PC-9 (cell line): Measurements from ENCODE around the gene HOXA9. TPM values are rescaled to one million over a fixed set of nuclear protein-coding genes. Genes with fewer than 3 reads are reported as not detected.

Experiments
- BruUV-seq: library from RNA; stranded (reverse); fragments of 400-500 nt; replicated peaks from 2 replicates; lab custom pipeline; 2021; lab: Mats Ljungman, UMichigan
- CTCF ChIA-PET: fragments of 300-600 bp; sonication (Branson Sonifier 250); formaldehyde crosslinking; loops from one replicate; lab custom pipeline; 2022; ENCODE audit warnings: antibody characterized with exemption; lab: Charles Lee
- POLR2A ChIA-PET: fragments of 300-600 bp; sonication (Branson Sonifier 250); formaldehyde crosslinking; loops from one replicate; lab custom pipeline; 2022; ENCODE audit warnings: antibody characterized with exemption; ENCODE audit not compliant: unreplicated experiment; lab: Charles Lee
- DNase-seq, 2 experiments: peaks; one replicate each; pipeline versions ENCODE4 v3.0.0 to v3.0.0-alpha.2; 2015 to 2022; ENCODE audit warnings: mixed read lengths in 1 of 2
- H2AFZ ChIP-seq: fragments of 200-600 bp; sonication (generic); 2 replicates; pipeline ENCODE4 v1.8.1; 2017; ENCODE audit warnings: antibody characterized with exemption
- H3F3A ChIP-seq: fragments of 200-600 bp; sonication (generic); 2 replicates; pipeline ENCODE4 v1.8.1; 2017; ENCODE audit warnings: antibody characterized with exemption, mild to moderate bottlenecking, low read depth; ENCODE audit not compliant: insufficient read depth
- H3K27ac ChIP-seq: fragments of 200-600 bp; sonication (generic); 2 replicates; pipeline ENCODE4 v1.6.1; 2016; ENCODE audit warnings: mixed run types
- H3K27me3 ChIP-seq: fragments of 200-600 bp; sonication (generic); 2 replicates; pipeline ENCODE4 v1.6.1; 2016; ENCODE audit warnings: low read depth, mixed run types; ENCODE audit not compliant: insufficient read depth
- H3K36me3 ChIP-seq: fragments of 200-600 bp; sonication (generic); 2 replicates; pipeline ENCODE4 v1.6.1; 2016; ENCODE audit warnings: low read depth, mixed run types
- H3K4me1 ChIP-seq: fragments of 200-600 bp; sonication (generic); replicated peaks from 2 replicates; pipeline ENCODE4 v1.6.1; 2016; ENCODE audit warnings: mixed run types; ENCODE audit not compliant: insufficient read depth
- H3K4me2 ChIP-seq: fragments of 200-600 bp; sonication (generic); 2 replicates; pipeline ENCODE4 v1.6.1; 2017; ENCODE audit warnings: mixed run types
- H3K4me3 ChIP-seq: fragments of 200-600 bp; sonication (generic); 2 replicates; pipeline ENCODE4 v1.6.1; 2016; ENCODE audit warnings: mixed run types
- H3K79me2 ChIP-seq: fragments of 200-600 bp; sonication (generic); 2 replicates; pipeline ENCODE4 v1.6.1; 2017; ENCODE audit warnings: low read depth, mixed run types
- H3K9me2 ChIP-seq: fragments of 200-600 bp; sonication (generic); 2 replicates; pipeline ENCODE4 v1.8.1; 2017; ENCODE audit warnings: mild to moderate bottlenecking; ENCODE audit not compliant: insufficient read depth
- H3K9me3 ChIP-seq: fragments of 200-600 bp; sonication (generic); 2 replicates; pipeline ENCODE4 v1.8.1; 2016; ENCODE audit warnings: low read depth; ENCODE audit not compliant: insufficient read depth
- H4K20me1 ChIP-seq: fragments of 200-600 bp; sonication (generic); 2 replicates; pipeline ENCODE4 v1.8.1; 2017; ENCODE audit not compliant: insufficient read depth
- EZH2 ChIP-seq: fragments of 200-600 bp; sonication (generic); IDR thresholded peaks from 2 replicates; pipeline ENCODE4 v1.8.0; 2017; ENCODE audit warnings: antibody characterized with exemption, low read depth
- intact Hi-C: fragments of 100-400 bp; cut with micrococcal nuclease; formaldehyde crosslinking; loops from one replicate; pipeline ENCODE4 v1.10.0; 2022; ENCODE audit not compliant: unreplicated experiment
- total RNA-seq: library from RNA; stranded (reverse); gene quantifications from 2 replicates; pipeline ENCODE4 v1.2.3, GENCODE V29; 2021
- TF ChIP-seq, protein P1 (sequence below): fragments of 200-600 bp; sonication (generic); conservative IDR thresholded peaks from 2 replicates; pipeline ENCODE4 v1.6.1; 2017; ENCODE audit warnings: mixed run types, antibody characterized with exemption, mild to moderate bottlenecking, moderate library complexity

The HOXA9 gene
- total RNA-seq, 1 experiment from 2014 or later: 2.5 TPM

DNA sequence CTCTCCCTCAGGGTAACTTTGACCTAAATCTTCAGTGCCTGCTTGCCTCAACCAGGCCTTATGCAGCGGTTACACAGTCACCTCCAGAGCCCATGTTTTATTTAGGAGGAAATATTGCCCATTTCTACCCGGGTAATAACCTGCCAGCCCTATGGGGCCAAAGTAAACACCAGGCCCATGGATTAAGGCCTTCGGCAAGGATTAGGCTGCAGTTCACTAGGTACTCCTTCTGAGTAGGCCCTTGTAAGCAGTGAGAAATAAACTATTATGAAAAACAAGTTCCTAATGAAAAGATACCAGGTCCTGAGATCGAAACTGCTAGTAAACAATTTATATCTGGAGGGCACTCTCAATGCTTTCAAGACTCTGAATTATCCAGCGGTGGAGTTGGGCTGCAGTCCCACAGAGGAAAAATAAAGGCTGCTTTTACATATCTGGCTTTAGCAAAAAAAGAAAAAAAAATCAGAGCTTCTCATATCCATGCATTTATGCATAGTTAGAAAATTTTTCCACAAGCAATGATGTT, 12.5 kb upstream of the HOXA9 start:
- Histone ChIP-seq H2AFZ (no peak overlapping the region), H4K20me1 (no peaks in the 10 kb centered on the region), H3K27ac (no peak overlapping the region), H3K36me3 (no peaks in the 10 kb centered on the region), H3K27me3 (no peaks in the 10 kb centered on the region), H3K4me2 (no peak overlapping the region), H3K9me2 (no peaks in the 10 kb centered on the region), H3K4me3 (no peak overlapping the region), H3K4me1 (no peaks in the 10 kb centered on the region), H3F3A (peaks cover 12% of the 10 kb centered on the region; the same call in 1 of the 2 replicates), H3K79me2 (no peaks in the 10 kb centered on the region), H3K9me3 (no peaks in the 10 kb centered on the region)
- CTCF ChIA-PET: no interaction called here
- no peak for TF ChIP-seq EZH2
- TF ChIP-seq, protein P1, sequence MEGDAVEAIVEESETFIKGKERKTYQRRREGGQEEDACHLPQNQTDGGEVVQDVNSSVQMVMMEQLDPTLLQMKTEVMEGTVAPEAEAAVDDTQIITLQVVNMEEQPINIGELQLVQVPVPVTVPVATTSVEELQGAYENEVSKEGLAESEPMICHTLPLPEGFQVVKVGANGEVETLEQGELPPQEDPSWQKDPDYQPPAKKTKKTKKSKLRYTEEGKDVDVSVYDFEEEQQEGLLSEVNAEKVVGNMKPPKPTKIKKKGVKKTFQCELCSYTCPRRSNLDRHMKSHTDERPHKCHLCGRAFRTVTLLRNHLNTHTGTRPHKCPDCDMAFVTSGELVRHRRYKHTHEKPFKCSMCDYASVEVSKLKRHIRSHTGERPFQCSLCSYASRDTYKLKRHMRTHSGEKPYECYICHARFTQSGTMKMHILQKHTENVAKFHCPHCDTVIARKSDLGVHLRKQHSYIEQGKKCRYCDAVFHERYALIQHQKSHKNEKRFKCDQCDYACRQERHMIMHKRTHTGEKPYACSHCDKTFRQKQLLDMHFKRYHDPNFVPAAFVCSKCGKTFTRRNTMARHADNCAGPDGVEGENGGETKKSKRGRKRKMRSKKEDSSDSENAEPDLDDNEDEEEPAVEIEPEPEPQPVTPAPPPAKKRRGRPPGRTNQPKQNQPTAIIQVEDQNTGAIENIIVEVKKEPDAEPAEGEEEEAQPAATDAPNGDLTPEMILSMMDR: no peak
- no peak for DNase-seq
- POLR2A ChIA-PET: no interaction called here
- intact Hi-C loops: no loop called here
- no TSS peak for BruUV-seq

DNA sequence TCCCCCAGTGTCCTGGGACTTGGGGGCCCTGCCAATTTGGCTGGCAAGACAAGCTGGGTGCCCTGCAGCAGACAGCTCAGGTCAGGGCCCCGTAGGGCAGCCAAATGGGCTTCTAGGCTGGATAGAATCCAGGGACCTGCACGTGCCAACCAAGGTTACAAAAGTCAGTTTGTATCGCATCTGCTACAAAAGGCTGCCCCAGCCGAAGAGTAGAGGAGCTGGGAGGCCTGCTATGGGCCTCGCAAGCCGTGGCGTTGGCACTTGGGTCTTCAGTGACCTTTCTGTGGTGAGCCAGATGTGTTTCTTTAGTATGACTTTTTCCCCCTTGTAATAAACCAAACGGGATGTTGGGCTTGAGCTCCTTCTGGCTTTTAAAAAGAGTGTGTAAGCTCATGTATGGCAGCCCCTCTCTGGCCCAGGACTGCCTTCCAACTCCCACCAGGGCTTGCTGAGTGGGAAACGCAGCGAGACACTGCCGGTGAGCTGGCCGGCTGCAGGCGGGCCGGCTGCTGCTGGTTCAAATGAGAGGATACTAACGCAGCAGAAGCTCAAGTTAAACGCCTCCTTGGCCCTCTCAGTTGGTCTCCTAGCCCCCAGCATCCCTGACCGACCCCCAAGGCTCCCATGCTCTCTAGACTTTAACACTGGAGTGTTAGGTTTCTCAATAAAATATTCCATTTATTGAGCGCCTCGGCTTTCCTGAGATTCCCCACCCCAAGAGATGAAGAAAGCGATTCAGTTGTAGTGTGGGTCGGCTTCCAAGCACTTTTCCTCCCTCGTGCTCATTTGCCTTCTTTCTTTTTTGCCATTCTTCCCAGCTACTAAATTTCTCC, 11.8 kb upstream of the HOXA9 start:
- no peaks in the 10 kb centered on the region for H3K9me2 ChIP-seq
- no peak overlapping the region for H2AFZ ChIP-seq
- no peaks in the 10 kb centered on the region for H3K27me3 ChIP-seq
- ChIA-PET POLR2A (no interaction called here), CTCF (interaction anchor here (0.6 to 1.0 kb wide), 2 partner anchors 19 to 320 kb away, joined by 3 read pairs; no protein-coding TSS in a partner anchor)
- no TSS peak for BruUV-seq
- H3K36me3 ChIP-seq: no peaks in the 10 kb centered on the region
- no peaks in the 10 kb centered on the region for H3K79me2 ChIP-seq
- H3K9me3 ChIP-seq: no peaks in the 10 kb centered on the region
- H3K4me2 ChIP-seq: no peak overlapping the region
- DNase-seq: no peak
- H3F3A ChIP-seq: peaks cover 12% of the 10 kb centered on the region; the same call in 1 of the 2 replicates
- no peaks in the 10 kb centered on the region for H3K4me1 ChIP-seq
- no peak overlapping the region for H3K27ac ChIP-seq
- intact Hi-C loops: no loop called here
- no peaks in the 10 kb centered on the region for H4K20me1 ChIP-seq
- no peak overlapping the region for H3K4me3 ChIP-seq
- TF ChIP-seq, protein P1: no peak
- no peak for TF ChIP-seq EZH2

DNA sequence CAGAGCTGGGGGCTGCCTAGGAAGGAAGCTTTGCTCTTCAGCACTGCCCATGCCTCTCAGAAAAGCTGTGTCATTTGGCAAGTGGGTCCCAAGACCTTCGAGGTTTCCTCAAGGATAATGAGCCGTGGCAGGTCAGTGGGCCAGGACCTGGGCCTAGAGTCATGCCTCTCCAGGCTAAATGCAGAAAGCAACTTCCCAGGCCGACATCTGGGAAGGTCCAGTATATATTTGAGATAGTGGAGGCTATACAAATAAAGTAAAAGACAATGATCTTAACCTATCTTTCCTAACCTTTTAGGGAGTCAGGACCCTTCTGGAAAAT, 11.1 kb upstream of the HOXA9 start:
- H3K79me2 ChIP-seq: no peaks in the 10 kb centered on the region
- peaks cover 12% of the 10 kb centered on the region; the same call in 1 of the 2 replicates for H3F3A ChIP-seq
- H3K4me3 ChIP-seq: no peak overlapping the region
- no peaks in the 10 kb centered on the region for H3K4me1 ChIP-seq
- TF ChIP-seq, protein P1: no peak
- no peak for TF ChIP-seq EZH2
- H4K20me1 ChIP-seq: no peaks in the 10 kb centered on the region
- no peaks in the 10 kb centered on the region for H3K27me3 ChIP-seq
- CTCF ChIA-PET: interaction anchor here (0.6 to 1.0 kb wide), 3 partner anchors 20 to 320 kb away, joined by 3 to 8 read pairs (median 3); no protein-coding TSS in a partner anchor
- intact Hi-C loops: no loop called here
- no peaks in the 10 kb centered on the region for H3K36me3 ChIP-seq
- no peaks in the 10 kb centered on the region for H3K9me2 ChIP-seq
- DNase-seq: no peak
- H3K4me2 ChIP-seq: no peak overlapping the region
- no TSS peak for BruUV-seq
- H3K27ac ChIP-seq: no peak overlapping the region
- H3K9me3 ChIP-seq: no peaks in the 10 kb centered on the region
- no peak overlapping the region for H2AFZ ChIP-seq
- POLR2A ChIA-PET: no interaction called here
